Measurements from ENCODE around the gene CLCN2.

CLCN2 gene

DNA sequence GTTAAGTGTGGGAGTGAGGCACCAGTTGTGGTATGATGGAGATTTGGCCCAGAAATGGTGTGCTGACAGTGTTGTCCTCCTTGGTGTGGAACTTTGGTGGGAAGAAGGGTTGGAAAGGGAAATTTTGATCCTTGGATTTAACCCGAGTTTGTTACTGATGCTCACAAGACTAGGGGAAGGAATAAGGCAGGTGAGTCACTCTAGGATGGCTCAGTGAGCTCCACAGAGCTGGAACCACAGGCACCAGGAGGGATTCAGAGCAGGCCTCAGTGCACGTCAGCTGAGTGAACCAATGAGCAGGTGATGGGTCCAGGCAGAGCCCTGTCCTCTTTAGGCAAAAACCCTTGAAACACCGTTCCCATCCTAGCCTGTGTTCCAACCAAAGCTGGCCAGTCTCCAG, 29.9 kb upstream of the CLCN2 start:
- Histone ChIP-seq H3K27me3 (ENCODE audit: low read length) (no peaks in the 10 kb centered on the region), H3K9me2 (replicated peaks; ENCODE audit: insufficient read depth, low read length) (no peaks in the 10 kb centered on the region)
- no peak for TF ChIP-seq EZH2phosphoT487 (conservative IDR thresholded peaks at IDR 0.05; ENCODE audit: low read length)
- TF ChIP-seq, protein P1, sequence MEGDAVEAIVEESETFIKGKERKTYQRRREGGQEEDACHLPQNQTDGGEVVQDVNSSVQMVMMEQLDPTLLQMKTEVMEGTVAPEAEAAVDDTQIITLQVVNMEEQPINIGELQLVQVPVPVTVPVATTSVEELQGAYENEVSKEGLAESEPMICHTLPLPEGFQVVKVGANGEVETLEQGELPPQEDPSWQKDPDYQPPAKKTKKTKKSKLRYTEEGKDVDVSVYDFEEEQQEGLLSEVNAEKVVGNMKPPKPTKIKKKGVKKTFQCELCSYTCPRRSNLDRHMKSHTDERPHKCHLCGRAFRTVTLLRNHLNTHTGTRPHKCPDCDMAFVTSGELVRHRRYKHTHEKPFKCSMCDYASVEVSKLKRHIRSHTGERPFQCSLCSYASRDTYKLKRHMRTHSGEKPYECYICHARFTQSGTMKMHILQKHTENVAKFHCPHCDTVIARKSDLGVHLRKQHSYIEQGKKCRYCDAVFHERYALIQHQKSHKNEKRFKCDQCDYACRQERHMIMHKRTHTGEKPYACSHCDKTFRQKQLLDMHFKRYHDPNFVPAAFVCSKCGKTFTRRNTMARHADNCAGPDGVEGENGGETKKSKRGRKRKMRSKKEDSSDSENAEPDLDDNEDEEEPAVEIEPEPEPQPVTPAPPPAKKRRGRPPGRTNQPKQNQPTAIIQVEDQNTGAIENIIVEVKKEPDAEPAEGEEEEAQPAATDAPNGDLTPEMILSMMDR (IDR thresholded peaks at IDR 0.05; ENCODE audit: insufficient read depth, low read length, poor library complexity, severe bottlenecking): no peak

DNA sequence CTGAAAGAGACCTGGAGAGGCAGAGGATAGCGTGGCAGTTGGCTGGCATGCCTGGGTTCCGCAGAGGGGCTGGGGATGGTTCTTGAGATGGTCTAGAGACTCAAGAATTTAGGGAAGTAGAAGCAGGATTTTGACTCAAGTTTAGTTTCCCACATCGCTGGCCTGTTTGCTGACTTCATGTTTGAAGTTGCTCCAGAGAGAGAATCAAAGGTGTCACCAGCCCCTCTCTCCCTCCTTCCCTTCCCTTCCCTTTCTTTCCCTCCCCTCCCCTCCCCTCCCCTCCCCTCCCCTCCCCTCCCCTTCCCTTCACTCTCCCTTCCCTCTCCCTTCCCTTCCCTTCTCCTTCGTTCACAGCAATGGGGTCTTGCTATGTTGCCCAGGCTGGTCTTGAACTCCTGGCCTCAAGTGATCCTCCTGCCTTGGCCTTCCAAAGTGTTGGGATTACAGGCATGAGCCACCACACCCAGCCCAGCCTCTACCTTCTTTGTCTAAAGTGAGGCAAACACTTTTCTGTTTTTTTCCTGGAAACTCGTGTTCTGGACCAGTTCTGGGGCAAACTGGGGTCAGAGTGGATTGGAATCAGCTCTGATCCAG, 28.6 kb upstream of the CLCN2 start:
- H3K9ac ChIP-seq (ENCODE audit: low read length): no peak overlapping the region
- H3K4me3 ChIP-seq (ENCODE audit: insufficient read depth, low read length, poor library complexity, severe bottlenecking): no peak overlapping the region
- no peak for TF ChIP-seq EZH2phosphoT487 (conservative IDR thresholded peaks at IDR 0.05; ENCODE audit: low read length)
- H3K9me2 ChIP-seq (replicated peaks; ENCODE audit: insufficient read depth, low read length): no peaks in the 10 kb centered on the region
- H2AFZ ChIP-seq (ENCODE audit: low read depth, low read length, severe bottlenecking): no peak overlapping the region
- H4K20me1 ChIP-seq (ENCODE audit: low read depth, low read length): no peaks in the 10 kb centered on the region
- H3F3A ChIP-seq (ENCODE audit: insufficient read depth): no peaks in the 10 kb centered on the region
- H3K79me2 ChIP-seq (ENCODE audit: insufficient read depth, low read length): no peaks in the 10 kb centered on the region
- no peak overlapping the region for H3K27ac ChIP-seq (ENCODE audit: low read depth, low read length)
- no peaks in the 10 kb centered on the region for H3K27me3 ChIP-seq (ENCODE audit: low read length)
- H3K9me3 ChIP-seq (ENCODE audit: insufficient read depth, low read length): no peaks in the 10 kb centered on the region
- H3K36me3 ChIP-seq (ENCODE audit: low read length): no peaks in the 10 kb centered on the region
- H3K4me2 ChIP-seq (ENCODE audit: low read depth, low read length, poor library complexity, severe bottlenecking): no peak overlapping the region

More for the DNA sequence above, 29.9 kb upstream of the CLCN2 start:
- Histone ChIP-seq H3K4me2 (ENCODE audit: low read depth, low read length, poor library complexity, severe bottlenecking) (no peak overlapping the region), H3K9ac (ENCODE audit: low read length) (no peak overlapping the region), H3F3A (ENCODE audit: insufficient read depth) (no peaks in the 10 kb centered on the region), H3K27ac (ENCODE audit: low read depth, low read length) (no peak overlapping the region), H3K4me3 (ENCODE audit: insufficient read depth, low read length, poor library complexity, severe bottlenecking) (no peak overlapping the region), H2AFZ (ENCODE audit: low read depth, low read length, severe bottlenecking) (no peak overlapping the region), H3K9me3 (ENCODE audit: insufficient read depth, low read length) (no peaks in the 10 kb centered on the region), H4K20me1 (ENCODE audit: low read depth, low read length) (no peaks in the 10 kb centered on the region), H3K36me3 (ENCODE audit: low read length) (no peaks in the 10 kb centered on the region), H3K79me2 (ENCODE audit: insufficient read depth, low read length) (no peaks in the 10 kb centered on the region)

DNA sequence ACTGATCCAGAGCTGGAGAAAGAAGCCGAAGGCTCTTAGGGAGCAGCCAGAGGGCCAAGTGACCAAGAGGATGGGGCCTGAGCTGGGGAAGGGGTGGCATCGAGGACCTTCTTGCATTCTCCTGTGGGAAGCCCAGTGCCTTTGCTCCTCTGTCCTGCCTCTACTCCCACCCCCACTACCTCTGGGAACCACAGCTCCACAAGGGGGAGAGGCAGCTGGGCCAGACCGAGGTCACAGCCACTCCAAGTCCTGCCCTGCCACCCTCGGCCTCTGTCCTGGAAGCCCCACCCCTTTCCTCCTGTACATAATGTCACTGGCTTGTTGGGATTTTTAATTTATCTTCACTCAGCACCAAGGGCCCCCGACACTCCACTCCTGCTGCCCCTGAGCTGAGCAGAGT, 28.0 kb upstream of the CLCN2 start:
- H3K9me3 ChIP-seq (ENCODE audit: insufficient read depth, low read length): no peaks in the 10 kb centered on the region
- H2AFZ ChIP-seq (ENCODE audit: low read depth, low read length, severe bottlenecking): no peak overlapping the region
- H4K20me1 ChIP-seq (ENCODE audit: low read depth, low read length): no peaks in the 10 kb centered on the region
- no peaks in the 10 kb centered on the region for H3K36me3 ChIP-seq (ENCODE audit: low read length)
- H3K9ac ChIP-seq (ENCODE audit: low read length): no peak overlapping the region
- H3K27me3 ChIP-seq (ENCODE audit: low read length): no peaks in the 10 kb centered on the region
- H3K4me3 ChIP-seq (ENCODE audit: insufficient read depth, low read length, poor library complexity, severe bottlenecking): no peak overlapping the region
- TF ChIP-seq, protein P1 (IDR thresholded peaks at IDR 0.05; ENCODE audit: insufficient read depth, low read length, poor library complexity, severe bottlenecking): no peak
- TF ChIP-seq EZH2phosphoT487 (conservative IDR thresholded peaks at IDR 0.05; ENCODE audit: low read length): no peak
- no peaks in the 10 kb centered on the region for H3K79me2 ChIP-seq (ENCODE audit: insufficient read depth, low read length)
- no peaks in the 10 kb centered on the region for H3F3A ChIP-seq (ENCODE audit: insufficient read depth)
- no peaks in the 10 kb centered on the region for H3K9me2 ChIP-seq (replicated peaks; ENCODE audit: insufficient read depth, low read length)
- H3K27ac ChIP-seq (ENCODE audit: low read depth, low read length): no peak overlapping the region
- no peak overlapping the region for H3K4me2 ChIP-seq (ENCODE audit: low read depth, low read length, poor library complexity, severe bottlenecking)

DNA sequence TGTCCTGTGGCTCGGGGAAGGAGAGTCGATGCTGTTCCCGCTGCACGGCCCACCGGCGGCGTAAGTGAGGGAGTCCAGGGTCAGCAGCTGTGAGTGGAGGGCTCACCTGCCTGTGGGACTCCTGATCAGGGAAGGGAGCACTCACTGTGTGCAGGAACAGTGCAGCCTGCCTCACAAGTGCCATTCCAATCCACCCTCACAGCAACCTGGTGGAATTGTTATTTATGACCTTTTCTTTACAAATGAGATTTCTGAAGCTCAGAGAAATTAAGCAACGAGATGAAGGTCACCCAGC, 27.5 kb upstream of the CLCN2 start:
- no peak overlapping the region for H3K4me3 ChIP-seq (ENCODE audit: insufficient read depth, low read length, poor library complexity, severe bottlenecking)
- TF ChIP-seq, protein P1 (IDR thresholded peaks at IDR 0.05; ENCODE audit: insufficient read depth, low read length, poor library complexity, severe bottlenecking): no peak
- TF ChIP-seq EZH2phosphoT487 (conservative IDR thresholded peaks at IDR 0.05; ENCODE audit: low read length): no peak
- H3K36me3 ChIP-seq (ENCODE audit: low read length): no peaks in the 10 kb centered on the region
- no peak overlapping the region for H3K9ac ChIP-seq (ENCODE audit: low read length)
- H3K27ac ChIP-seq (ENCODE audit: low read depth, low read length): no peak overlapping the region
- H3K4me2 ChIP-seq (ENCODE audit: low read depth, low read length, poor library complexity, severe bottlenecking): no peak overlapping the region
- H3K9me2 ChIP-seq (replicated peaks; ENCODE audit: insufficient read depth, low read length): no peaks in the 10 kb centered on the region
- H3K27me3 ChIP-seq (ENCODE audit: low read length): no peaks in the 10 kb centered on the region
- H3K79me2 ChIP-seq (ENCODE audit: insufficient read depth, low read length): no peaks in the 10 kb centered on the region
- H3K9me3 ChIP-seq (ENCODE audit: insufficient read depth, low read length): no peaks in the 10 kb centered on the region
- H2AFZ ChIP-seq (ENCODE audit: low read depth, low read length, severe bottlenecking): no peak overlapping the region
- H3F3A ChIP-seq (ENCODE audit: insufficient read depth): no peaks in the 10 kb centered on the region
- H4K20me1 ChIP-seq (ENCODE audit: low read depth, low read length): no peaks in the 10 kb centered on the region

Measured in SU-DHL-6 (cell line).